ENCODE measurements around the gene LACRT. TPM values are rescaled to one million over a fixed set of nuclear protein-coding genes. Genes with fewer than 3 reads are reported as not detected.

LACRT gene
- total and polyA plus RNA-seq, 2 of the 8 experiments (the other 6 are each of a cell fraction or from before 2014, with no cell fraction given): not detected

DNA sequence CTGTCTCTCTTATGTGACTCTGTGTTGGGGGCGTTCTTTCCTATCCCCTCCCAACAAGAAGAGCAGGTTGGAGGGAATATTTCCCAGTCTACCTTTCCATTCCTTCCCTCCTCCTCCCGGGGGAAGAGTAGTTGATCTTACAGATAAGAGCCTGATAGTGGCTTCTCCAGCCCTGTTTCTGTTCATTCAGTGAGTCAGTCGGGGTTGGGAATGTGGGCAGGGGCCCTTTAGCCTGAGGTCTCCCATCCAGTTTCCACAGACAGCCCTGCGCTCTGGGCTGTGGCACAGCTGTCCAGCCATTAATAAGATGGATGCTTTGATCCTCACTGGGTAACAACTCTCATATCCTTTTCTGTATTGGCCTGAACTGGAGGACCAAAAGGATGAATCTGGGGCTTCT, 28.1 kb downstream of the LACRT start:
- no peaks in the 10 kb centered on the region for H3K9me3 ChIP-seq (ENCODE audit: insufficient read depth in 2 of 2, low read depth in 1 of 2, low read length in 1 of 2)
- no peaks in the 10 kb centered on the region for H3K79me2 ChIP-seq (ENCODE audit: control insufficient read depth in 1 of 2, insufficient read depth in 2 of 2, low read length in 2 of 2)
- H3K23ac ChIP-seq (ENCODE audit: insufficient read length): no peak overlapping the region
- no peak overlapping the region for H2BK20ac ChIP-seq (ENCODE audit: low read length)
- H2BK12ac ChIP-seq (ENCODE audit: low read depth, low read length): no peak overlapping the region
- H2BK120ac ChIP-seq (replicated peaks; ENCODE audit: low read depth, low read length): no peak overlapping the region
- H3K36me3 ChIP-seq (ENCODE audit: control insufficient read depth in 2 of 4, insufficient read depth in 4 of 4, low read length in 3 of 4): no peaks in the 10 kb centered on the region
- no peak overlapping the region for H3K9ac ChIP-seq (replicated peaks in 1 of 4; ENCODE audit: extremely low read depth in 1 of 4, low read depth in 3 of 4, low read length in 3 of 4)
- H4K5ac ChIP-seq (ENCODE audit: insufficient read length, low read depth, low read length): no peak overlapping the region
- no peak overlapping the region for H2BK15ac ChIP-seq (ENCODE audit: low read length)
- FAIRE-seq: no peak
- no peak overlapping the region for H2BK5ac ChIP-seq (ENCODE audit: low read depth, low read length)
- H4K91ac ChIP-seq (replicated peaks; ENCODE audit: insufficient read length, low read length): no peak overlapping the region
- CTCF ChIA-PET (ENCODE audit: partially characterized antibody): interaction anchor here (0.6 to 3.6 kb wide), 9 partner anchors 10 to 57 kb away, joined by 3 to 26 read pairs (median 7); partner anchors contain the start of gene PDE1B
- POLR2A ChIA-PET (ENCODE audit: partially characterized antibody): no interaction called here
- no peak overlapping the region for H3K4me3 ChIP-seq (ENCODE audit: extremely low read depth in 1 of 4, insufficient read depth in 2 of 4, low read depth in 3 of 4, low read length in 4 of 4)
- no peaks in the 10 kb centered on the region for H3K23me2 ChIP-seq (ENCODE audit: low read depth, low read length)
- no peak overlapping the region for H3K56ac ChIP-seq (replicated peaks; ENCODE audit: insufficient read length, low read depth, low read length)
- H4K20me1 ChIP-seq (replicated peaks in 1 of 2; ENCODE audit: control insufficient read depth in 1 of 2, insufficient read depth in 2 of 2, low read length in 2 of 2): no peaks in the 10 kb centered on the region
- H3K79me1 ChIP-seq (ENCODE audit: low read depth, low read length): no peaks in the 10 kb centered on the region
- H3K4me2 ChIP-seq (ENCODE audit: insufficient read depth in 1 of 2, low read depth in 2 of 2, low read length in 2 of 2): no peak overlapping the region
- H3K14ac ChIP-seq (ENCODE audit: insufficient read length): no peak overlapping the region
- no peak overlapping the region for H3K27ac ChIP-seq (ENCODE audit: low read depth, low read length)
- no peaks in the 10 kb centered on the region for H3K4me1 ChIP-seq (replicated peaks in 1 of 4; ENCODE audit: control insufficient read depth in 3 of 4, insufficient read depth in 4 of 4, low read length in 3 of 4)
- H3K18ac ChIP-seq (ENCODE audit: extremely low read depth, low read length): no peak overlapping the region
- no peak overlapping the region for H4K8ac ChIP-seq (ENCODE audit: extremely low read depth, insufficient read depth, low read length)
- H2AFZ ChIP-seq (ENCODE audit: low read length): no peak overlapping the region
- 73% methylated on average over 4 of the region's 4 CpGs; no CpG with 5 or more reads in 1 of the 2 experiments for WGBS, 2 experiments (ENCODE audit: extremely low coverage in 1 of 2, insufficient coverage in 1 of 2, insufficient read length in 1 of 2, insufficient replicate concordance in 2 of 2, low coverage in 1 of 2, low lambda C conversion rate in 2 of 2, missing lambda C conversion rate in 1 of 2)
- peaks cover 0 to 37% (median 19%) of the 10 kb centered on the region in 4 experiments; a peak in 6 of 7 replicates for H3K27me3 ChIP-seq (replicated peaks in 1 of 4; ENCODE audit: control insufficient read depth in 3 of 4, extremely low read depth in 1 of 4, insufficient read depth in 3 of 4, low read length in 3 of 4)
- H2AK5ac ChIP-seq (ENCODE audit: low read depth, low read length): no peak overlapping the region
- DNase-seq (ENCODE audit: low read depth in 1 of 2, low spot score in 2 of 2): no peak
- H3K4ac ChIP-seq (replicated peaks; ENCODE audit: insufficient read length, low read depth, low read length): no peak overlapping the region
- TF ChIP-seq, protein P1, sequence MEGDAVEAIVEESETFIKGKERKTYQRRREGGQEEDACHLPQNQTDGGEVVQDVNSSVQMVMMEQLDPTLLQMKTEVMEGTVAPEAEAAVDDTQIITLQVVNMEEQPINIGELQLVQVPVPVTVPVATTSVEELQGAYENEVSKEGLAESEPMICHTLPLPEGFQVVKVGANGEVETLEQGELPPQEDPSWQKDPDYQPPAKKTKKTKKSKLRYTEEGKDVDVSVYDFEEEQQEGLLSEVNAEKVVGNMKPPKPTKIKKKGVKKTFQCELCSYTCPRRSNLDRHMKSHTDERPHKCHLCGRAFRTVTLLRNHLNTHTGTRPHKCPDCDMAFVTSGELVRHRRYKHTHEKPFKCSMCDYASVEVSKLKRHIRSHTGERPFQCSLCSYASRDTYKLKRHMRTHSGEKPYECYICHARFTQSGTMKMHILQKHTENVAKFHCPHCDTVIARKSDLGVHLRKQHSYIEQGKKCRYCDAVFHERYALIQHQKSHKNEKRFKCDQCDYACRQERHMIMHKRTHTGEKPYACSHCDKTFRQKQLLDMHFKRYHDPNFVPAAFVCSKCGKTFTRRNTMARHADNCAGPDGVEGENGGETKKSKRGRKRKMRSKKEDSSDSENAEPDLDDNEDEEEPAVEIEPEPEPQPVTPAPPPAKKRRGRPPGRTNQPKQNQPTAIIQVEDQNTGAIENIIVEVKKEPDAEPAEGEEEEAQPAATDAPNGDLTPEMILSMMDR (IDR thresholded peaks at IDR 0.05; ENCODE audit: control extremely low read depth in 1 of 3, insufficient read depth in 1 of 3, low read depth in 1 of 3, low read length in 3 of 3): no peak
- TF ChIP-seq, protein P2, sequence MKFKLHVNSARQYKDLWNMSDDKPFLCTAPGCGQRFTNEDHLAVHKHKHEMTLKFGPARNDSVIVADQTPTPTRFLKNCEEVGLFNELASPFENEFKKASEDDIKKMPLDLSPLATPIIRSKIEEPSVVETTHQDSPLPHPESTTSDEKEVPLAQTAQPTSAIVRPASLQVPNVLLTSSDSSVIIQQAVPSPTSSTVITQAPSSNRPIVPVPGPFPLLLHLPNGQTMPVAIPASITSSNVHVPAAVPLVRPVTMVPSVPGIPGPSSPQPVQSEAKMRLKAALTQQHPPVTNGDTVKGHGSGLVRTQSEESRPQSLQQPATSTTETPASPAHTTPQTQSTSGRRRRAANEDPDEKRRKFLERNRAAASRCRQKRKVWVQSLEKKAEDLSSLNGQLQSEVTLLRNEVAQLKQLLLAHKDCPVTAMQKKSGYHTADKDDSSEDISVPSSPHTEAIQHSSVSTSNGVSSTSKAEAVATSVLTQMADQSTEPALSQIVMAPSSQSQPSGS (IDR thresholded peaks at IDR 0.05; ENCODE audit: low read length): no peak
- TF ChIP-seq SIN3A (conservative IDR thresholded peaks at IDR 0.05 in 1 of 2, IDR thresholded peaks at IDR 0.05 in 1 of 2; ENCODE audit: low read depth in 1 of 2, low read length in 2 of 2): no peak
- no peak for TF ChIP-seq BACH1 (IDR thresholded peaks at IDR 0.05; ENCODE audit: low read length)
- no peak for TF ChIP-seq POLR2A (IDR thresholded peaks at IDR 0.05; ENCODE audit: control extremely low read depth in 1 of 2, low read depth in 2 of 2, low read length in 2 of 2)
- no peak for TF ChIP-seq PHF8 (conservative IDR thresholded peaks at IDR 0.05; ENCODE audit: low read depth, low read length)
- no peak for TF ChIP-seq JUND (IDR thresholded peaks at IDR 0.05; ENCODE audit: low read length)
- no peak for TF ChIP-seq RFX5 (IDR thresholded peaks at IDR 0.05; ENCODE audit: borderline replicate concordance, low read depth, low read length)
- TF ChIP-seq TEAD4 (IDR thresholded peaks at IDR 0.05; ENCODE audit: low read depth, low read length): no peak
- TF ChIP-seq GABPA (IDR thresholded peaks at IDR 0.05; ENCODE audit: borderline replicate concordance, insufficient read depth, low read length): no peak

All from H1 (cell line).